Urinary bladder (tissue), 4 donors: ENCODE results near the gene TRDMT1. TPM values are rescaled to one million over a fixed set of nuclear protein-coding genes. Genes with fewer than 3 reads are reported as not detected.

Source experiments
- DNase-seq: peaks from one replicate; pipeline ENCODE4 v3.0.0-alpha.2; 2015; ENCODE audit errors: extremely low spot score
- H3K27ac ChIP-seq: one replicate; pipeline ENCODE4 v1.5.1; 2013; ENCODE audit warnings: low read depth, mild to moderate bottlenecking, moderate library complexity
- H3K36me3 ChIP-seq: one replicate; pipeline ENCODE4 v1.6.1; 2013; ENCODE audit warnings: mild to moderate bottlenecking, moderate library complexity; ENCODE audit not compliant: insufficient read depth
- H3K4me1 ChIP-seq: one replicate; pipeline ENCODE4 v1.6.1; 2013; ENCODE audit warnings: mild to moderate bottlenecking, moderate library complexity; ENCODE audit not compliant: insufficient read depth
- H3K4me3 ChIP-seq: one replicate; pipeline ENCODE4 v1.5.1; 2013; ENCODE audit warnings: low read depth, low read length
- WGBS: extraction: QIAGEN DNeasy Blood & Tissue Kit; methylation state at CpG from one replicate; pipeline ENCODE4 v1.1.7; 2013; 5-methylcytosine and 5-hydroxymethylcytosine counted together
- polyA plus RNA-seq: library from polyadenylated mRNA; stranded (reverse); fragments of 200-250 nt; gene quantifications from one replicate; pipeline ENCODE4 v1.2.3, GENCODE V29; 2013
- total RNA-seq: library from RNA; depleted of rRNA; stranded (reverse); fragments of >200 nt; gene quantifications from one replicate; pipeline ENCODE4 v1.2.3, GENCODE V29; 2014
- donor health status: healthy with polysubstance abuse.
- donor health status: healthy.

The TRDMT1 gene
- total and polyA plus RNA-seq, 2 donors, result 3.0 to 31.5 TPM

DNA sequence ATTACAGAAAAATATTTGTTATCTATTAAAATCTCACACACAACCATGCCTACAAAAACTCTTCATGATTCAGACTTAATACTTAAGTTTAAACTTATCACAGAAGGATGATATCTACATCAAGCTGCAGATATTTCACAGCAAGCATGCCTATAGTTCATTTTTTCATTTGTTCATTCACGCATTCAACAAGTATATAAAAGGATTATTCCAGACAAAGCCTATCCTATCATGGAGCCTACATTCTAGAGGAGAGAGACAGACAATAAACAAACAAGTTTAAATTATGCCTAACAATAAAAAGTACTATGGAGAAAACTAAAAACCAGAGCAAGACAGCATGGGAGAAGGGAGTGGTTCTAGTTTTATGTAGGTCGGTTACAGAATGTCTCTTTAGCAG lies 10.9 kb downstream of the TRDMT1 start:
- Histone ChIP-seq H3K4me3 (no peak overlapping the region), H3K27ac (no peak overlapping the region), H3K4me1 (no peaks in the 10 kb centered on the region), H3K36me3 (no peaks in the 10 kb centered on the region)
- DNase-seq, result no peak
- WGBS, result 79% methylated on average over 2 of the region's 2 CpGs

DNA sequence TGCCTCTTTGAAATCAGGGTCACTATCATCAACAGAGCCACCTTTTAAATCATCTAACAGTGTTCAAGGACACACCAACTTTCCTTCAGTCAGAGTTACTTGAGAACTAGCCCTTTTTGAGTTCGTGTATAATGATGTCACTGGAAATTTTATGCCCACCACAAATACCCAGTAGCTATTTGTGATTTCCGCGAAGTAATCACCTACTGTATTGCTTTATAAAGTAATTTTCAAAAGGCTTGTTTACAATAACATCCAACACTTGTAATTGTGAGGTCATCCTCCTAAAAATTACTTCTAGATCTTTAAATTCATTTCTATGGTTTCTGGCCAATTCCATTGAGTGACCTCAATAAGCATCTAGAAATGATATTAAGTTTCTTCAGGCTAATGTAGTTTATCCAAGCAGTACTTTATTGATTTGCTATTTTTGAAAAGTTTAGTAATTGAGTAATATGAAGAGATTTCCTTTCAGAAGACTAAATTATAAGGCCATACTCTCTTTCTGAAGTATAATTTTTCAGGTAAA lies 12.8 kb downstream of the TRDMT1 start:
- H3K4me1 ChIP-seq, result no peaks in the 10 kb centered on the region

DNA sequence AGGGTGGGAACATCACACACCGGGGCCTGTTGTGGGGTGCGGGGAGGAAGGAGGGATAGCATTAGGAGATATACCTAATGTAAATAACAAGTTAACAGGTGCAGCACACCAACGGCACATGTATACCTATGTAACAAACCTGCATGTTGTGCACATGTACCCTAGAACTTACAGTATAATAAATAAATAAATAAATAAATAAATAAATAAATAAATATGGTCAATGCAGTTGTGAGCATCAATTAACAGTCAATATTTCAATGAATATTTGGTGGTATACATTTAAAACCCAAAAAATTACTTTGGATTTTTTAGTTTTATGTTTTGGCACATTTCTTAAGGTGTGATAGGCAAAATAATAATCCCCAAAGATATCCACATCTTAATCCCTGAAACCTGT lies 15.6 kb downstream of the TRDMT1 start:
- no peak overlapping the region for H3K4me3 ChIP-seq
- H3K27ac ChIP-seq, result no peak overlapping the region
- H3K4me1 ChIP-seq, result no peaks in the 10 kb centered on the region
- DNase-seq, result no peak
- WGBS, result 99% methylated on average over 3 of the region's 3 CpGs
- H3K36me3 ChIP-seq, result no peaks in the 10 kb centered on the region

More for the DNA sequence above, 12.8 kb downstream of the TRDMT1 start:
- WGBS, result 86% methylated on average over 3 of the region's 3 CpGs
- DNase-seq, result no peak
- Histone ChIP-seq H3K36me3 (no peaks in the 10 kb centered on the region), H3K4me3 (no peak overlapping the region), H3K27ac (no peak overlapping the region)

DNA sequence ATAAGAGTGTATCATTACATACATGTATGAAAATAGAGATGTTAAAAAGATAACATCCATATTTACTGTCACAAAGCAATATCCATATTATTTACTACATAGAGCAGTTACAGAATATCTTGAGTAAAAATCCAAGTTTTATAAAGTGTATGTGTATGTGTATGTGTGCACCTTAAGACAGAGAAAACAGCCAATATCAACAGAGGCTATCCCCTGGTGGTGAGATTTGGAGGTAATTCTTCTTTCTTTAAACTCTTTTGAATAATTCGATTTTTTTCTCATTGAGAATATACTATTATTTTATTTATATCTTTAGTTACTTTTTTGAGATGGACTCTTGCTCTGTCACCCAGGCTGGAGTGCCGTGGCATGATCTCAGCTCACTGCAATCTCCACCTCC lies 18.4 kb downstream of the TRDMT1 start:
- Histone ChIP-seq H3K36me3 (no peaks in the 10 kb centered on the region), H3K4me3 (no peak overlapping the region), H3K27ac (no peak overlapping the region), H3K4me1 (no peaks in the 10 kb centered on the region)
- 90% methylated on average over 2 of the region's 2 CpGs for WGBS
- no peak for DNase-seq

DNA sequence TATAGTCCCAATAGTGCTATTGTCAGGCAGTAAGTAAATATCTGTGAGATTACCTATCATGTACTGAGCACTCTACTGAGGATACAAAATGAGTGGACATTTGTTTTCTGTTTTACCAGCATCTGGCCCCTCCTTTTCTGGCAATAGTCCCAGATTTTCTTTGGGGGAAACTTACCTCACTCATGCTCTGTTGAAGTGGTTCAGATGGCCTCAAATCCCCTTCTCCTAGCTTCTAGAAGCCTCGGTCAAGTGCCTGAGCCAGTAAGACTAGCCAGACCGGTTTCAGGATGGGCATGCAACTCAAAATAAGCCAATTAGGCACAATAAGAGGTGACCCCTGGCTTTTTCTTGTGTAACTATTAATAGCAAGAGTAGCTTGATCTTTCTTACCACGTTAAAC lies 19.7 kb downstream of the TRDMT1 start:
- H3K27ac ChIP-seq, result no peak overlapping the region
- no peak overlapping the region for H3K4me3 ChIP-seq
- H3K4me1 ChIP-seq, result no peaks in the 10 kb centered on the region
- WGBS, result 84% methylated on average over 3 of the region's 3 CpGs
- H3K36me3 ChIP-seq, result no peaks in the 10 kb centered on the region
- no peak for DNase-seq

DNA sequence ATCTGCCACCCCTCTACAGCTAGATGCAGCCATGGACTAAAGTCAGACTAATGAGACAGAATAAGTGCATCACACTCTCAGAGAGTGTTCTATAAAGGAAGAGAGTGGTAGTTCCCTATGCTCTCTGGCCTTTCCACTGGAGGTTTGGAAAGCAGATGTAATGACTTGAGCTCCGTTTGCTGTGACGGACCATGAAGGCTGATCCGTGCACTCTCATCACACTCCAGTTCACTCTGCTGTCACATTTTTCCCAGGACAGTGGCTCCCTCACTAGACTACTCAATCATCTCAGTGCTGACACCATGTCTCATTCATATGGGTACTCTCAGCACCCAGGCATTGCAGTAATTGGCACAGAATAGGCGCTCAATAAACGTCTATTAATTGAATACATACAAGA lies 20.4 kb downstream of the TRDMT1 start:
- Histone ChIP-seq H3K4me1 (no peaks in the 10 kb centered on the region), H3K4me3 (no peak overlapping the region), H3K27ac (no peak overlapping the region), H3K36me3 (no peaks in the 10 kb centered on the region)
- 92% methylated on average over 5 of the region's 5 CpGs for WGBS
- DNase-seq, result no peak

DNA sequence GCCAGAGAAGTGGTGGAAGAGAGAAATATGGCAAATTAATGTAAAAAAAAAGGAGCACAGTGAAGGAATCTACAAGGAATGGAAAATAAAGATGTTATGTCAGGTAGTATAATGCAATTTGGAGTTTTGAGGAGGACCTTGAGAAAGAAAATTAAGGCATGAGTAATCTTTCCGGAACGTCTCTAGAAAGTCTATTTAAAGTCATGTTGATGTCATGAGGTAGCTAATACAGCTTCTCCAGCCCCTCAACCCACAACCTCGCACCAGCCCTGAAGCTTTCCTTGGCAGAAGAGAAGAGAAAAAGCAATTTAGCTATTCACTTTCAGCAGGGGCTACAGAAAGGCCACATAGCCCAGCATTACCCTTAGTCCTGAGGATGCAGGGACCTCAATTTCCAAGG lies 22.5 kb downstream of the TRDMT1 start:
- no peak for DNase-seq
- no peaks in the 10 kb centered on the region for H3K4me1 ChIP-seq
- WGBS, result 85% methylated on average over 3 of the region's 3 CpGs
- H3K4me3 ChIP-seq, result no peak overlapping the region
- H3K36me3 ChIP-seq, result no peaks in the 10 kb centered on the region
- H3K27ac ChIP-seq, result no peak overlapping the region

DNA sequence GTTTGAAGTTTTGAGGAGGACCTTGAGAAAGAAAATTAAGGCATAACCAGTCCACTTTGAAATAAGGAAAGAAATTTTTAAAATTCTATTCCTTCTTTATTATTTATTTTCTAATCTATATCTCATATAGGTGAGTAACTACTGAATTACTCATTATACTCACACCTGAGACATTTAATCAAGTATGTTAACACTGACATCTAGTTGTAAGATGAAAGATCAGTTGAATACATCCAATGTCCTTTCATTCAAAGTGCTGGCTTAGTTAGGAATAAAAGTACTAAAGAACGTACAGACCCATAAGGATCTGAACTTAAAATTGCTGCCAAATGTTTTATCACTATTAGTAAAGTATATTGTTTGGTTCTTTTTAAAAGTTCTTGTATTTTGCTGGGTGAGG lies 23.5 kb downstream of the TRDMT1 start:
- Histone ChIP-seq H3K36me3 (no peaks in the 10 kb centered on the region), H3K27ac (no peak overlapping the region), H3K4me1 (no peaks in the 10 kb centered on the region), H3K4me3 (no peak overlapping the region)
- DNase-seq, result no peak
- WGBS, result 93% methylated on average over 1 of the region's 1 CpG

DNA sequence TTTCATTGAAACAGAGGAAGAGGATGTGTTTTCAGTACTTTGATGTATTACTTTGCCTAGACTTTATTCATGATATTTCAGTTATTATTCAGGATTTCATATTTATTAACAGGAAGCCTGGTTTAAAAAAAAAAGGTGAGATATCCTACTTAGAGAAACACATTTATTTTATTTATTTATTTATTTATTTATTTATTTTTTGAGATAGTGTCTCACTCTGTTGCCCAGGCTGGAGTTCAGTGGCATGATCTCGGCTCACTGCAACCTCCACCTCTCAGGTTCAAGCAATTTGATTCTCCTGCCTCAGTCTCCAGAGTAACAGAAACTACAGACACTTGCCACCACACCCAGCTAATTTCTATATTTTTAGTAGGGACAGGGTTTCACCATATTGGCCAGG lies 24.5 kb downstream of the TRDMT1 start:
- DNase-seq, result no peak
- no peak overlapping the region for H3K4me3 ChIP-seq
- no peaks in the 10 kb centered on the region for H3K4me1 ChIP-seq
- no peak overlapping the region for H3K27ac ChIP-seq
- 96% methylated on average over 1 of the region's 1 CpG for WGBS
- H3K36me3 ChIP-seq, result no peaks in the 10 kb centered on the region

DNA sequence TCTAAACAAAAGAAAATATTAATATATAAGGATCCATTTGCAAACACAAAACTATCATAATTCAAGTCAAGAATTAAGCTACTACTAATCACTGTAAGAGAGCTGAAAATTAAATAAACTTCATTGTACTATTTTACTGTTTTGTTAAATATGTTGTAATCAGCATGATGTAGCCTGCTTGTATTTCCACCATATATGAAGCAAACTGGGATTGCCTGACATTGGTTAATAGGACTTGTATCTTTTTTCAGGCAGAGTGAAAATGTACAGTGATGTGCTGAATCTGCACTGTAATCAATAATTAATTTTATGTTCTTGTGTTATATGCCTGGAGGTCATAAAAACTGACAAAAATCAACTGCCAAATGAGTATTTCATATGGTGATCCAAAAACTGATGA lies 25.4 kb downstream of the TRDMT1 start:
- no peak overlapping the region for H3K27ac ChIP-seq
- no peak overlapping the region for H3K4me3 ChIP-seq
- no peaks in the 10 kb centered on the region for H3K36me3 ChIP-seq

DNA sequence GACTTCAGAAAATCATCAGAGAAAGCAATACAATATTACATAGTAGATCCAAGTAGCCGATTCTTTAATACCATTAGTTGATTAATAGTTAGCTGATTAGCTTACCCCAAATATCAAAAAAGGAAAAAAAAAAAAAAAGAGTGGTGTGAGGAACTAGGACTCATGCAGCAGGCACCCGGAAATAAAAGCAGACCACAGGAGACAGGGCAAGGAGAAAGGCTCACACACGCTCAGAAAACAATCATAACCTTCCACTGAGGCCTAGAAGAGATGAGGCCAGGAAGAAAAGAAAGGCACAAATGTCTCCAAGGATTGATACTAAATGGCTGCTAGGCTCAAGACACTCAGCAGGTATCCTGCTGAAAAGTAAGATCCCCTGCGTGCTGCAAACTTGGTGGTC lies 25.9 kb downstream of the TRDMT1 start:
- Histone ChIP-seq H3K27ac (no peak overlapping the region), H3K36me3 (no peaks in the 10 kb centered on the region), H3K4me1 (no peaks in the 10 kb centered on the region), H3K4me3 (no peak overlapping the region)
- DNase-seq, result no peak
- 67% methylated on average over 4 of the region's 4 CpGs for WGBS

More for the DNA sequence above, 25.4 kb downstream of the TRDMT1 start:
- no peak for DNase-seq
- no peaks in the 10 kb centered on the region for H3K4me1 ChIP-seq

DNA sequence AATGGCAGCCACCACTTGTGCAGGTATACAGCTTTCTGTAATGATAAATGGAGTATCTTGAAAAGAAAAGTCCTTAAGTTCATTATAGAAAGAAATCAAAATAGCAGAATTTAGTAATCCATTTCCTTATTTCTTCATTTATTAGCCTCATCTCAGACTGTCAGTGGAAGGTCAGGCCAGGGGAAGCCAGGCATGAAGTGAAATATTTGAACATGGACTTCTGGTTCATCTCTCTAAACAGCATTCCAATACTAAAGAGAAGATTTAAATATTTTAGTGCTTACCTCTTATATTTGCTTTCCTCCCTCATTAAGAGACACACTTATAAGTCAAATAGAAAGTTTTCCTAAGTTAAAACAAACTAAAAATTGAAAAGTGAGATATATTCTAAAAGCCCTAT lies 26.8 kb downstream of the TRDMT1 start:
- no peak for DNase-seq
- Histone ChIP-seq H3K27ac (no peak overlapping the region), H3K4me1 (no peaks in the 10 kb centered on the region), H3K4me3 (no peak overlapping the region), H3K36me3 (no peaks in the 10 kb centered on the region)

DNA sequence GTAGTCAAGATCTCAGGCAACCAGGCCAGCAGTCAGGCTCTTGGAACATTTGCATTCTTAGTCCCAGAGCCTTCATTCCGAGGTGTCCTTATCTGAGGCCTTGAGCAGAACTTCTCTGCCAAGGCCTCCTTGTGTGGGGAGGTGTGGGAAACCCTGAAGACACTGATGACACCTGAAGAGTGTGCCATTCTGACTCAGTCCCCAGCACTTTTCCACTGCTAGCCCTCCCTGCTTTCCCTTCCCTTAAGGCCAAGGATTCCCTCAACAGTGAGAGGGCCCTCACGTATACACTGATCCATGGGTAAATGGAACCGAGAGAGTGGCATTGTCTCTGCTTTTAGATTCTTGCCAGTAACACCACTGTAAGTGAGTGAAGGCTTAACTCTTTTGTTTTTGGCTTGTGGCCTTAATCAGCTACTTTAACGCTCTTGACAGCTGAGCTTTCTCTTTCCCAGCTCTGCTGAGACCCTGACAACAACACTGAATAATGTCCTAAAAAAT lies 30.3 kb downstream of the TRDMT1 start:
- H3K27ac ChIP-seq, result no peak overlapping the region

DNA sequence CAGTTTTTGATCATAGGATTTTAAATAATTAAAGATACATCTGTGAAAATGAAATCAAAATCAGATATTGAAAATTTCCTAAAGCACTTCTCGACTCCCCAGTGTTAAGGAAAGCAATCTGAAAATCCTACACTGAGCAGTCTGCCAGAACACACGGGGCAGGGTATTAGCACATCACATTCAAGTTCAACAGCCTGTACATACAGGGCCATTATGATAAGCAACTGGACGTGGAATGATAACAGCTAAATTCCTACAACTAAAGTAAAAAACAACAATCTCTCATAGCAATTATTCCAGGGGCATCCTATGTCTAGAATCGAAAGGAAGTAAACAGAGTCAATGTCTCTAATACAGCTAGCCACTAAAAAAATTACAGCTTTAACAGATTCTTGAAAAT lies 31.7 kb downstream of the TRDMT1 start:
- 34% methylated on average over 4 of the region's 4 CpGs for WGBS
- no peak overlapping the region for H3K4me3 ChIP-seq

More for the DNA sequence above, 30.3 kb downstream of the TRDMT1 start:
- 68% methylated on average over 4 of the region's 4 CpGs for WGBS
- no peak for DNase-seq
- Histone ChIP-seq H3K36me3 (no peaks in the 10 kb centered on the region), H3K4me1 (no peaks in the 10 kb centered on the region), H3K4me3 (no peak overlapping the region)

DNA sequence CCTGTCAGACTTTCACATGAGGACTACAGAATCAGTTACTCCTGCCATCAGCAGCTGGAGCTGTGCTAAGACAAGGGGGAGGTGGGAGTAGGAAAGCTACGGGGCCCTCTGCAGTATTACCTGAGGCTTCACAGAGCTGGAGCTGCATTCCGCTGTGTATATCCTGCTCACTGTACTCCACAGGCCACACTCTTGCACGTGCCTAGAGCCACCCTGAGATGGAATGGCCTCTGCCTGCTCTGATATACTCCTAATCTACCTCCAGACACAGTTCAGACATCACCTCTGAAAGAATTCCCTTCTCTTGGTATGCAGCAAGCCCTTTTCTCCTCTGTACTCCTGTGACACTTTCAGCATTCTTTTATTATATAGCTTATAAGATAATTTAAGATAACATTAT lies 34.8 kb downstream of the TRDMT1 start:
- DNase-seq, result no peak
- Histone ChIP-seq H3K36me3 (no peaks in the 10 kb centered on the region), H3K27ac (no peak overlapping the region), H3K4me1 (no peaks in the 10 kb centered on the region), H3K4me3 (no peak overlapping the region)
- WGBS, result 76% methylated on average over 3 of the region's 3 CpGs

More for the DNA sequence above, 31.7 kb downstream of the TRDMT1 start:
- no peak for DNase-seq
- Histone ChIP-seq H3K27ac (no peak overlapping the region), H3K36me3 (no peaks in the 10 kb centered on the region), H3K4me1 (no peaks in the 10 kb centered on the region)
